Kidney (tissue), 14 donors: ENCODE results near the gene ECE1. TPM values are rescaled to one million over a fixed set of nuclear protein-coding genes. Genes with fewer than 3 reads are reported as not detected.

Experiments used
- DNase-seq, 5 donors: peaks; one replicate each; pipeline ENCODE4 v3.0.0-alpha.2; 2013 to 2020
- FAIRE-seq: peaks from 2 replicates; lab custom pipeline; 2012; peaks lifted over from hg19 to GRCh38; lab: Jason Lieb, UNC
- H3K27ac ChIP-seq, 2 donors: one replicate each; pipeline ENCODE4 v1.7.0; 2013; ENCODE audit warnings: low read depth in 2 of 2, low read length in 2 of 2, inconsistent platforms in 1 of 2
- H3K27me3 ChIP-seq: one replicate; pipeline ENCODE4 v1.7.1; 2013; ENCODE audit warnings: low read length, inconsistent platforms; ENCODE audit not compliant: control insufficient read depth, insufficient read depth
- H3K36me3 ChIP-seq, 3 donors: one replicate each; pipeline versions ENCODE4 v1.7.0 to v1.7.1; 2013; ENCODE audit warnings: low read length in 3 of 3, control low read depth in 1 of 3, inconsistent platforms in 1 of 3; ENCODE audit not compliant: insufficient read depth in 3 of 3, control insufficient read depth in 2 of 3
- H3K4me1 ChIP-seq, 3 donors: one replicate each; pipeline versions ENCODE4 v1.7.0 to v1.7.1; 2013; ENCODE audit warnings: low read length in 3 of 3, inconsistent platforms in 1 of 3, low read depth in 1 of 3; ENCODE audit not compliant: control insufficient read depth in 2 of 3, insufficient read depth in 2 of 3
- H3K4me3 ChIP-seq, 3 donors: one replicate each; pipeline versions ENCODE4 v1.7.0 to v1.8.1; 2013; ENCODE audit warnings: low read length in 3 of 3, control low read depth in 1 of 3, inconsistent platforms in 1 of 3
- H3K9ac ChIP-seq, 3 donors: one replicate each; pipeline versions ENCODE4 v1.7.0 to v1.7.1; 2013; ENCODE audit warnings: low read length in 3 of 3, control low read depth in 1 of 3, inconsistent platforms in 1 of 3
- H3K9me3 ChIP-seq, 3 donors: one replicate each; pipeline versions ENCODE4 v1.7.0 to v1.7.1; 2013; ENCODE audit warnings: low read length in 3 of 3, control low read depth in 1 of 3, inconsistent platforms in 1 of 3; ENCODE audit not compliant: control insufficient read depth in 2 of 3, insufficient read depth in 1 of 3
- CTCF ChIP-seq: IDR thresholded peaks from 3 replicates; pipeline ENCODE4 v1.5.1; 2012; ENCODE audit warnings: mild to moderate bottlenecking, moderate library complexity, borderline replicate concordance; ENCODE audit not compliant: insufficient read depth; ENCODE audit errors: extremely low read depth
- intact Hi-C: fragments of 100-400 bp; cut with DNase I; formaldehyde crosslinking; loops from one replicate; pipeline ENCODE4 v1.11.1; 2022
- polyA plus RNA-seq: library from polyadenylated mRNA; stranded (reverse); fragments of 350-450 nt; fragmentation: Illumina TruSeq; extraction: RNeasy Lipid Tissue Mini Kit (QIAGEN cat#74804); gene quantifications from one replicate; pipeline ENCODE4 v1.2.3, GENCODE V29; 2014; ENCODE audit warnings: low read depth, low replicate concordance; ENCODE audit not compliant: insufficient read depth
- total RNA-seq: library from RNA; stranded (reverse); fragmentation: NEBNext Ultra II Directional; extraction: Animal tissue kit (Norgen Biotek cat#: 25700); gene quantifications from one replicate; pipeline ENCODE4 v1.2.1, GENCODE V29; 2021
- donor health status: control.
- donor health status: control.
- donor health status: control.
- donor health status: control.
- donor health status: control.
- donor health status: DM: yes; HTN: yes; CAD: no.
- donor health status: Normal renal cell carcinoma (clear cell type).

ECE1 gene
- total and polyA plus RNA-seq, 2 donors from 2014 or later: 30.8 to 128 TPM

GRCh38 chr1:21176586-21177555, 113.4 kb downstream of the ECE1 start, which contains the start of gene EIF4G3:
Gene EIF4G3, minus strand, starts transcription at chr1:21176897. Its CDS starts 174,155 bp downstream, at chr1:21002742.
- peak within 1 kb of the TSS; percentile 58 to 89 (median 88) for H3K9ac ChIP-seq
- no peaks in the 10 kb centered on the region for H3K36me3 ChIP-seq
- intact Hi-C loops: no loop called here
- DNase-seq (peak; percentile 99 to 100 (median 99)), FAIRE-seq (peak; percentile 95)
- peaks cover 4 to 6% (median 5%) of the 10 kb centered on the region in 3 donors for H3K4me1 ChIP-seq
- no peaks in the 10 kb centered on the region for H3K9me3 ChIP-seq
- no peaks in the 10 kb centered on the region for H3K27me3 ChIP-seq
- H3K27ac ChIP-seq: peak within 1 kb of the TSS; percentile 78 to 79
- H3K4me3 ChIP-seq: peak within 1 kb of the TSS; percentile 71 to 86 (median 78)
- TF ChIP-seq CTCF: no peak

- TF ChIP-seq CTCF: no peak
- FAIRE-seq (no peak), DNase-seq (peak; percentile 53 to 86 (median 74))
- no peaks in the 10 kb centered on the region for H3K36me3 ChIP-seq
- H3K27me3 ChIP-seq: no peaks in the 10 kb centered on the region
- H3K4me3 ChIP-seq: peak overlapping the region; percentile 71 to 86 (median 78)
- peak overlapping the region; percentile 58 to 89 (median 88) for H3K9ac ChIP-seq
- peak overlapping the region; percentile 78 to 79 for H3K27ac ChIP-seq
- intact Hi-C loops: no loop called here
- peaks cover 4 to 14% (median 5%) of the 10 kb centered on the region in 3 donors for H3K4me1 ChIP-seq
- H3K9me3 ChIP-seq: no peaks in the 10 kb centered on the region
These were observed 114.3 kb downstream of the ECE1 start for GRCh38 chr1:21175670-21176581.

- Histone ChIP-seq H3K27ac (peak overlapping the region in 1 of 2 donors; percentile 78), H3K27me3 (no peaks in the 10 kb centered on the region), H3K9ac (peak overlapping the region; percentile 43 to 89 (median 58)), H3K36me3 (no peaks in the 10 kb centered on the region), H3K9me3 (no peaks in the 10 kb centered on the region), H3K4me3 (peak overlapping the region; percentile 71 to 86 (median 78)), H3K4me1 (peaks cover 4 to 14% (median 5%) of the 10 kb centered on the region in 3 donors)
- intact Hi-C loops: no loop called here
- no peak for TF ChIP-seq CTCF
- FAIRE-seq (no peak), DNase-seq (peak in 2 of 5 donors; percentile 59 to 65)
These were observed 115.0 kb downstream of the ECE1 start for GRCh38 chr1:21175324-21175669.
